Activated CD4-positive, alpha-beta T cell treated with anti-CD3 and anti-CD28 coated beads, Interleukin-2, amount 10 ng/mL, durations not matched to agents 24 days and 14 days (primary cell): ENCODE data around the gene ABCA6. TPM values are rescaled to one million over a fixed set of nuclear protein-coding genes. Genes with fewer than 3 reads are reported as not detected.
"Not testable (repeated sequence)": the region's sequence is repeated elsewhere in the genome, so short reads cannot be mapped to it uniquely, and the experiment has no call there.

Source experiments
- DNase-seq: peaks from one replicate; pipeline ENCODE4 v3.0.0; 2022
- H3K27ac Mint-ChIP-seq: one replicate; pipeline ENCODE4 v1.8.0; 2022; ENCODE audit warnings: mild to moderate bottlenecking, mixed read lengths
- H3K27me3 Mint-ChIP-seq: one replicate; pipeline ENCODE4 v1.8.0; 2022; ENCODE audit warnings: mixed read lengths
- H3K36me3 Mint-ChIP-seq: one replicate; pipeline ENCODE4 v1.8.0; 2022; ENCODE audit warnings: low read depth, mild to moderate bottlenecking, mixed read lengths
- H3K4me1 Mint-ChIP-seq: one replicate; pipeline ENCODE4 v1.8.0; 2021; ENCODE audit warnings: mixed read lengths
- H3K4me3 Mint-ChIP-seq: one replicate; pipeline ENCODE4 v1.8.0; 2022; ENCODE audit warnings: mild to moderate bottlenecking, moderate library complexity, mixed read lengths
- H3K9me3 Mint-ChIP-seq: one replicate; pipeline ENCODE4 v1.8.0; 2021; ENCODE audit warnings: mixed read lengths
- intact Hi-C: fragments of 100-400 bp; cut with micrococcal nuclease; formaldehyde crosslinking; loops from one replicate; pipeline ENCODE4 v1.15.1; 2023
- total RNA-seq: library from RNA; stranded (reverse); gene quantifications from 2 replicates; pipeline ENCODE4 v1.2.3, GENCODE V29; 2022

Gene ABCA6
- total RNA-seq, 1 donor from 2014 or later, result not detected

DNA sequence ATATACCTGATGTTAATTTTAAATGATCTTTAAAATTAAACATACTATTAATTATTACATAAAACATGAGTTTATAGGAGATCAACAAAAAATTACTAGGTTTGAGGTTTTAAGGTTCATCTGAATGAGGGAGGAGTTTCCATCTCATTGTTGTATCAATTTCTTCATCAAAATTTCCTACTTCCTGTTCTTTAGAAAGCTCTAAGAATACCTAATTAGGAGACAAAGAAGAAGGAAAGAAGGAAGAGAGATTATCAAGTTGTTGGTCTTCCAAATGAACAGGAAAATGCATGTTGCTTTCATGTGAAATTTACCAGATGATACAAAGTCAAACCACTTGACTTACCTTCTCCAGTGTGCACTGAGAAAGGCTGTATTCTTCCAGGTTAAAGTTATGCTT is 62.8 kb downstream of the ABCA6 start:
- peaks cover 6% of the 10 kb centered on the region for H3K27me3 Mint-ChIP-seq
- no peaks in the 10 kb centered on the region for H3K4me1 Mint-ChIP-seq
- DNase-seq, result no peak
- H3K4me3 Mint-ChIP-seq, result no peak overlapping the region
- intact Hi-C loops, result no loop called here
- peaks cover 4% of the 10 kb centered on the region for H3K9me3 Mint-ChIP-seq
- no peaks in the 10 kb centered on the region for H3K36me3 Mint-ChIP-seq
- H3K27ac Mint-ChIP-seq, result no peak overlapping the region

- Mint-ChIP-seq H3K27ac (no peak overlapping the region), H3K4me3 (no peak overlapping the region), H3K27me3 (peaks cover 8% of the 10 kb centered on the region), H3K9me3 (peaks cover 15% of the 10 kb centered on the region), H3K36me3 (peaks cover 3% of the 10 kb centered on the region), H3K4me1 (peaks cover 6% of the 10 kb centered on the region)
- intact Hi-C loops, result no loop called here
- DNase-seq, result no peak
These were observed 65.9 kb downstream of the ABCA6 start for GRCh38 chr17:69075823-69076222.

- H3K27me3 Mint-ChIP-seq, intact Hi-C loops, DNase-seq, H3K36me3 Mint-ChIP-seq, H3K4me1 Mint-ChIP-seq, H3K4me3 Mint-ChIP-seq, H3K27ac Mint-ChIP-seq: not testable (repeated sequence)
- H3K9me3 Mint-ChIP-seq, result peaks cover 15% of the 10 kb centered on the region
These were observed 68.3 kb downstream of the ABCA6 start for GRCh38 chr17:69073392-69073791.

- H3K4me1 Mint-ChIP-seq, intact Hi-C loops, H3K27ac Mint-ChIP-seq, H3K4me3 Mint-ChIP-seq, H3K27me3 Mint-ChIP-seq, H3K36me3 Mint-ChIP-seq, DNase-seq: not testable (repeated sequence)
- peaks cover 15% of the 10 kb centered on the region for H3K9me3 Mint-ChIP-seq
These were observed 68.9 kb downstream of the ABCA6 start for GRCh38 chr17:69072803-69073256.

- H3K27ac Mint-ChIP-seq, H3K27me3 Mint-ChIP-seq, H3K4me3 Mint-ChIP-seq, intact Hi-C loops, DNase-seq, H3K36me3 Mint-ChIP-seq: not testable (repeated sequence)
- H3K4me1 Mint-ChIP-seq, result peaks cover 12% of the 10 kb centered on the region
- H3K9me3 Mint-ChIP-seq, result peaks cover 15% of the 10 kb centered on the region
These were observed 70.5 kb downstream of the ABCA6 start for GRCh38 chr17:69071233-69071586.

DNA sequence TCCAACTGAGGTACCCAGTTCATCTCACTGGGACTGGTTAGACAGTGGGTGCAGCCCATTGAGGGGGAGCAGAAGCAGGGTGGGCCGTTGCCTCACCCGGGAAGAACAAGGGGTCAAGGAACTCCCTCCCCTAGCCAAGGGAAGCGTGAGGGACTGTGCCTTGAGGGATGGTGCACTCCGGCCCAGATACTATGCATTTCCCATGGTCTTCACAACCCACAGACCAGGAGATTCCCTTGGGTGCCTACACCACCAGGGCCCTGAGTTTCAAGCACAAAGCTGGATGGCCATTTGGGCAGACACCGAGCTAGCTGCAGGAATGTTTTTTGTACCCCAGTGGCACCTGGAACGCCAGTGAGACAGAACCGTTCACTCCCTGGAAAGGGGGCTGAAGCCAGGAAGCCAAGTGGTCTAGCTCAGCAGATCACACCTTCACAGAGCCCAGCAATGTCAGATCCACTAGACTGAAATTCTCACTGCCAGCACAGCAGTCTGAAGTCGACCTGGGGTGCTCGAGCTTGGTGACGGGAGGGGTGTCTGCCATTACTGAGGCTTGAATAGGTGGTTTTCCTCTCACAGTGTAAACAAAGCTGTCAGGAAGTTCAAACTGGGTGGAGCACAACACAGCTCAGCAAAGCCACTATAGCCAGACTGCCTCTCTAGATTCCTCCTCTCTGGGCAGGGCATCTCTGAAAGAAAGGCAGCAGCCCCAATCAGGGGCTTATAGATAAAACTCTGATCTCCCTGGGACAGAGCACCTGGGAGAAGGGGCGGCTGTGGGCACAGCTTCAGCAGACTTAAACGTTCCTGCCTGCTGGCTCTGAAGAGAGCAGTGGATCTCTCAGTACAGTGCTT is 71.1 kb downstream of the ABCA6 start:
- Mint-ChIP-seq H3K4me1 (peaks cover 17% of the 10 kb centered on the region), H3K4me3 (peak overlapping the region; percentile 36), H3K9me3 (peaks cover 15% of the 10 kb centered on the region), H3K27ac (peak overlapping the region; percentile 66)
- H3K36me3 Mint-ChIP-seq, intact Hi-C loops, H3K27me3 Mint-ChIP-seq: not testable (repeated sequence)
- DNase-seq, result peak; percentile 72

DNA sequence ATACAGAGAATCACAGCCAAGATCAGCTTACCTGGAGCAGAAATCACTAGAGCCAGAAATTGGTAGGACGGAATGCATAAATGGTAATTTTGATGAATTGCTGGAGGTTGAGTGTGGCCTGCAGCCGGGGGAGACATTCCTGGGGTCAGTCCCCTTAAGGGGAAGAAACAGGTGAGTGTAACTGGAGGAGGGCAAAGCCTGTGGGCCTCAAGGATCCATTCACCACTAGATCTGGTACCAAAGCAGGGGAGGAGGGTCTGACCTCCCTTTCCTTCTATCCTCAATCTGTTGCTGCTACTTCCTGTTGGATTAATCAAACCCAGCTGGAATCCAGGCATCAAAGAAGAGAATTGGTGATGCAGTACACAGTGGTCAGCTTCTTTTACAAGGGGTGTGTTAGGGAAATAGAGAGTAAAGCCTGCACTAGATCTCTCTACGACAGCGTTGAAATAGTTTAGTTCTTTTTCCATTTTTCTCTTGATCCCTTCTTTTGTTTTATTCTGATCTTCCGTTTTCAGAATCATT is 72.4 kb downstream of the ABCA6 start:
- intact Hi-C loops, result no loop called here
- Mint-ChIP-seq H3K4me3 (no peak overlapping the region), H3K9me3 (peaks cover 11% of the 10 kb centered on the region), H3K36me3 (peaks cover 3% of the 10 kb centered on the region), H3K27ac (no peak overlapping the region), H3K27me3 (peaks cover 7% of the 10 kb centered on the region), H3K4me1 (peaks cover 20% of the 10 kb centered on the region)
- DNase-seq, result no peak

DNA sequence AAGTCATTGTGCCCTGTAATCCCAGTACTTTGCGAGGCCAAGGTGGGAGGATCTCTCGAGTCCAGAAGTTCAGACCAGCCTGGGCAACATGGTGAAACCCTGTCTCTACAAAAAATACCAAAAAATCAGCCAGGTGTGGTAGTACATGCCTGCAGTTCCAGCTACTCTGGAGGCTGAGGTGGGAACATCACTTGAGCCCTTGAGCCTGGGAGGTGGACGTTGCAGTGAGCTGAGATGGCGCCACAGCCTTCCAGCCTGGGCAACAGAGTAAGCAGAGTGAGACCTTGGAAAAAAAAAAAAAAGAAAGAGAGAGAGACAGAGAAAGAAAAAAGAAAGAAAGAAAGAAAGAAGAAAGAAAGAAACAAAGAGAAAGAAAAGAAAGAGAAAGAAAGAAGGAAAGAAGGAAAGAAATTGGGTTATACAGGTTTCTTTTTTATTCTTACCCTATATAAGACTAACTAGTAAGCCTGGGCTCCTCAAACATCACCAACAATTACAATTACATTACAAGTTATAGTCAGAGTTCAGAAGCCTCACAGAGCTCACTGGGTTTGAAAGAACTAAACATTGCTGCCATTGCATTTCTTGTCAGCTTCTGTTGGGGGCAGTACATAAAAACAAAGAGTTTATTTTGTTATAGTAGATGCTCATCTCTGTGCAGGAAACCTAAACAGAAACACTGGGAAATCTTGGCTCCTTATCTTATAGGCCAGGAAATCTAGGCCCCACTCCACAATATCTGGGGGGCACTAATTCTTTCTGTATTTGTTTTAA is 74.2 kb downstream of the ABCA6 start:
- peaks cover 4% of the 10 kb centered on the region for H3K9me3 Mint-ChIP-seq
- peaks cover 9% of the 10 kb centered on the region for H3K27me3 Mint-ChIP-seq
- intact Hi-C loops, result no loop called here
- H3K36me3 Mint-ChIP-seq, result peaks cover 3% of the 10 kb centered on the region
- peaks cover 22% of the 10 kb centered on the region for H3K4me1 Mint-ChIP-seq
- H3K4me3 Mint-ChIP-seq, result no peak overlapping the region
- no peak for DNase-seq
- H3K27ac Mint-ChIP-seq, result no peak overlapping the region

- Mint-ChIP-seq H3K4me3 (peak overlapping the region; percentile 33), H3K36me3 (no peaks in the 10 kb centered on the region), H3K27ac (no peak overlapping the region), H3K4me1 (peaks cover 22% of the 10 kb centered on the region), H3K9me3 (no peaks in the 10 kb centered on the region), H3K27me3 (peaks cover 8% of the 10 kb centered on the region)
- DNase-seq, result no peak
- intact Hi-C loops, result no loop called here
These were observed 75.2 kb downstream of the ABCA6 start for GRCh38 chr17:69066482-69066881.

DNA sequence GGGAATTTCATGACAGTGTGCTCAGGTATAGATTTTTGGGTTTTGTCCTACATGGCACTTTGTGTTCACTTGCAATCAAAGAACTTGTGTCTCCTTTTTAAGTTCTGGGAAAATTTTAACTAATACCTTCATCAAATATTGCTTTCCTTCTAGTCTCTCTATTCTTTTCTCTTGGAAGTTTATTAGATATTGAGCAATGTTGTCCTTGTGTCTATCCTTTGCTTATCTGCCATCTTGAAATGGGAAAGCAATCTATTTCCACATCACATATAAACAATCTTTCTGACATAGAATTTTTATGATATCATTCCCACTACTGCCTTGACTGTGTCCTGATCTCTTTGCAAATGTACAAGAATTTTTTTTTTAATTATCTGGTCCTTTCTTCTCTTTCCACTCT is 76.6 kb downstream of the ABCA6 start:
- Mint-ChIP-seq H3K27me3 (peaks cover 13% of the 10 kb centered on the region), H3K4me3 (no peak overlapping the region), H3K36me3 (no peaks in the 10 kb centered on the region), H3K4me1 (peaks cover 15% of the 10 kb centered on the region), H3K27ac (no peak overlapping the region), H3K9me3 (no peaks in the 10 kb centered on the region)
- DNase-seq, result no peak
- intact Hi-C loops, result no loop called here

DNA sequence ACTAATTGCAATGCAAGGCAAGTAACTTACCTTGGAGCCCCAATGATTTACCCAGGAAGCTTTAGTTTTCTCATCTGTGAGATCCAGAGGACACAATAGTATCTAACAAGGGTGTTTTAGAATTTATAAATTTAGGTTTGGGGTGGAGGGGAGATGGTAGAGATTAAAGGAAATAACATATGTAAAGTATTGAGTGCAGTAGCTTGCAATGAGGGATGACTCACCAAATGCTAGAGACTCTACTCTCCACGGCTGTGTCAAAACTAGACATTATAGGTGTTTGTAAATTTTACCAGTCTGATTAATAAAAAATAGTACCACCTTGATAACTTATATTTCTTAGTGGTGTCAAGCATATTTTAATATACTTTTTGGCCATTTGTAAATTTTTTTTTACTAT is 77.2 kb downstream of the ABCA6 start:
- Mint-ChIP-seq H3K27me3 (peaks cover 13% of the 10 kb centered on the region), H3K4me1 (peaks cover 15% of the 10 kb centered on the region), H3K4me3 (no peak overlapping the region), H3K36me3 (no peaks in the 10 kb centered on the region), H3K9me3 (no peaks in the 10 kb centered on the region), H3K27ac (no peak overlapping the region)
- intact Hi-C loops, result no loop called here
- DNase-seq, result no peak

DNA sequence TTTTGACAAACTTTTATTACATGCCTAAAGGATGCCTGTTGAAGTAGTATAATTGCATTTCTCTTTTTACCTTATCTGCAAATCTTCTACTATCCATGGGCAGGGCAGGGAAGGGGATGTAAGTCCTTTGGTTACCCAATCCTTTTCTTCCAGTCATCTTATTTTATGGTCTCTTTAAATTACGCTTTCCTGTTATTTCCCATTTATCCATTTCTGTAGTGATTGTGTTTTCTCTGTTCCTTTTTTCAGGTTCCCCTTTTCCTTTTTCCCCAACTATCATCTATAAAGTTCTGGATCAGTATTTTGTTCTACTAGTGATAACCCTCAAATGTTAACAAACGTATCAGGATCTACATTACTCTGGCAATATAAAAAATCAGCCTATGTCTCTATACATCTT is 77.7 kb downstream of the ABCA6 start:
- intact Hi-C loops, result no loop called here
- no peaks in the 10 kb centered on the region for H3K9me3 Mint-ChIP-seq
- no peak overlapping the region for H3K27ac Mint-ChIP-seq
- no peak for DNase-seq
- H3K36me3 Mint-ChIP-seq, result no peaks in the 10 kb centered on the region
- H3K27me3 Mint-ChIP-seq, result peaks cover 13% of the 10 kb centered on the region
- no peak overlapping the region for H3K4me3 Mint-ChIP-seq
- peaks cover 15% of the 10 kb centered on the region for H3K4me1 Mint-ChIP-seq

GRCh38 chr17:69062860-69063581 is 78.7 kb downstream of the ABCA6 start:
- H3K36me3 Mint-ChIP-seq, result no peaks in the 10 kb centered on the region

More at GRCh38 chr17:69062860-69063581, 78.7 kb downstream of the ABCA6 start:
- intact Hi-C loops, result no loop called here
- Mint-ChIP-seq H3K27ac (no peak overlapping the region), H3K4me3 (no peak overlapping the region), H3K9me3 (no peaks in the 10 kb centered on the region), H3K4me1 (peaks cover 15% of the 10 kb centered on the region), H3K27me3 (peaks cover 13% of the 10 kb centered on the region)
- DNase-seq, result no peak
